Lower lobe of right lung (tissue), 2 donors: ENCODE measurements around the gene ALCAM. TPM values are rescaled to one million over a fixed set of nuclear protein-coding genes. Genes with fewer than 3 reads are reported as not detected.

Experiments used
- ATAC-seq, 2 donors: fragments of 200-7000 bp; cut with Tn5 transposase; one replicate each; pipeline ENCODE4 v1.9.1; 2020 to 2022; ENCODE audit warnings: mild to moderate bottlenecking in 2 of 2, moderate library complexity in 2 of 2
- DNase-seq: peaks from one replicate; pipeline ENCODE4 v3.0.0-alpha.2; 2020
- H3K27ac ChIP-seq: fragments of 200-600 bp; one replicate; pipeline ENCODE4 v1.8.0; 2022
- H3K27me3 ChIP-seq: fragments of 200-600 bp; one replicate; pipeline ENCODE4 v1.8.0; 2022; ENCODE audit warnings: low read depth
- H3K36me3 ChIP-seq: fragments of 200-600 bp; one replicate; pipeline ENCODE4 v1.8.0; 2022; ENCODE audit warnings: mild to moderate bottlenecking
- H3K4me1 ChIP-seq: fragments of 200-600 bp; one replicate; pipeline ENCODE4 v1.8.0; 2022
- H3K4me3 ChIP-seq: fragments of 200-600 bp; one replicate; pipeline ENCODE4 v1.8.0; 2022; ENCODE audit warnings: mild to moderate bottlenecking
- H3K9me3 ChIP-seq: fragments of 200-600 bp; one replicate; pipeline ENCODE4 v1.8.0; 2022
- intact Hi-C: fragments of 100-400 bp; cut with DNase I; formaldehyde crosslinking; loops from one replicate; pipeline ENCODE4 v1.11.0; 2022
- total RNA-seq: library from RNA; stranded (reverse); fragmentation: NEBNext Ultra II Directional; extraction: Animal tissue kit (Norgen Biotek cat#: 25700); gene quantifications from one replicate; pipeline ENCODE4 v1.2.1, GENCODE V29; 2021
- TF ChIP-seq, protein P1 (sequence below): fragments of 200-600 bp; IDR thresholded peaks from one replicate; pipeline ENCODE4 v1.8.0; 2022; ENCODE audit warnings: antibody characterized with exemption, mild to moderate bottlenecking
- donor health status: DM: no; HTN: yes; CAD: no; lungs with severe emphysema.

The ALCAM gene
- total RNA-seq, 1 donor from 2014 or later, result 174 TPM

DNA sequence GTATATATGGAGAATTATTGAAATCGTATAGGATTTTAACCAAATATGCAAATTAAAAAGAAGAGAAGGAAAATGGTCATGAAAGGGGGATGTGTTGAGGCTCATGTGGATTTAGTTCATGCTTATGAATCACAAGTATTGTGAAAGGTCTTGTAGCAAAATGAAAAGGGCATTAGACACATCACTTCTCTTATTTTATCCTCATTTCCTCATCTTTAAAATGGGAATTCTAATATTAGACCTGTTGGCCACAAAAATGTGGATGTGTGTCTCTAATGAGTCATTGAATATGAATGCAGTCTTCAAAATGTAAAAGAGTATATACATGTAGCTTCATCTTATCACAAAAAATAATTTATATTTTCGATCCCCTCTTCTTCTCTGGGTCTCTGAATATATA, 14.9 kb upstream of the ALCAM start:
- intact Hi-C loops, result no loop called here

DNA sequence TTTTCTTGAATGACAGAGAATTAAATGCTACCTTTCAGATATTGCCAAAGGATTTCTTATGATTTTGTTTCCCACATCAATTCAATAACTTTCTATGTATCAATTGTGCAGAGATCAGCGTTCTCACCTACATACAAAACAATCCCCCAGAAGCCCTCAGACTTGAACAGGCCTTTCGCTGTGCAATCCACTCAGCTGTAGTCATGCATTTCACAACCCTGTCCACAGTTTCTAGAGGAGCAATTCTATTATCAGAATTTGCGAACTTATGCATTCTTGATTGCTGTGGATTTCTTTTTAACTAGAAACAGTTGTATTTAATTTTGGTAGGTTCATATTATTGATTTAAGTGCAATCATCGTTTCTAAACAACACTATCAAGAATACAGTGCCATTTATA, 13.7 kb upstream of the ALCAM start:
- no peak for DNase-seq
- intact Hi-C loops, result no loop called here
- TF ChIP-seq, protein P1, sequence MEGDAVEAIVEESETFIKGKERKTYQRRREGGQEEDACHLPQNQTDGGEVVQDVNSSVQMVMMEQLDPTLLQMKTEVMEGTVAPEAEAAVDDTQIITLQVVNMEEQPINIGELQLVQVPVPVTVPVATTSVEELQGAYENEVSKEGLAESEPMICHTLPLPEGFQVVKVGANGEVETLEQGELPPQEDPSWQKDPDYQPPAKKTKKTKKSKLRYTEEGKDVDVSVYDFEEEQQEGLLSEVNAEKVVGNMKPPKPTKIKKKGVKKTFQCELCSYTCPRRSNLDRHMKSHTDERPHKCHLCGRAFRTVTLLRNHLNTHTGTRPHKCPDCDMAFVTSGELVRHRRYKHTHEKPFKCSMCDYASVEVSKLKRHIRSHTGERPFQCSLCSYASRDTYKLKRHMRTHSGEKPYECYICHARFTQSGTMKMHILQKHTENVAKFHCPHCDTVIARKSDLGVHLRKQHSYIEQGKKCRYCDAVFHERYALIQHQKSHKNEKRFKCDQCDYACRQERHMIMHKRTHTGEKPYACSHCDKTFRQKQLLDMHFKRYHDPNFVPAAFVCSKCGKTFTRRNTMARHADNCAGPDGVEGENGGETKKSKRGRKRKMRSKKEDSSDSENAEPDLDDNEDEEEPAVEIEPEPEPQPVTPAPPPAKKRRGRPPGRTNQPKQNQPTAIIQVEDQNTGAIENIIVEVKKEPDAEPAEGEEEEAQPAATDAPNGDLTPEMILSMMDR, result no peak
- Histone ChIP-seq H3K9me3 (no peaks in the 10 kb centered on the region), H3K27ac (no peak overlapping the region), H3K4me1 (no peaks in the 10 kb centered on the region), H3K4me3 (no peak overlapping the region), H3K36me3 (no peaks in the 10 kb centered on the region), H3K27me3 (peaks cover 7% of the 10 kb centered on the region)
- ATAC-seq, result peak in 1 of 2 donors; percentile 49

More for the DNA sequence above, 14.9 kb upstream of the ALCAM start:
- peak; percentile 23 to 50 for ATAC-seq
- no peaks in the 10 kb centered on the region for H3K9me3 ChIP-seq
- no peak for DNase-seq
- no peak overlapping the region for H3K4me3 ChIP-seq
- H3K27ac ChIP-seq, result no peak overlapping the region
- TF ChIP-seq, protein P1, result no peak
- no peaks in the 10 kb centered on the region for H3K36me3 ChIP-seq
- H3K4me1 ChIP-seq, result no peaks in the 10 kb centered on the region
- H3K27me3 ChIP-seq, result peaks cover 7% of the 10 kb centered on the region

DNA sequence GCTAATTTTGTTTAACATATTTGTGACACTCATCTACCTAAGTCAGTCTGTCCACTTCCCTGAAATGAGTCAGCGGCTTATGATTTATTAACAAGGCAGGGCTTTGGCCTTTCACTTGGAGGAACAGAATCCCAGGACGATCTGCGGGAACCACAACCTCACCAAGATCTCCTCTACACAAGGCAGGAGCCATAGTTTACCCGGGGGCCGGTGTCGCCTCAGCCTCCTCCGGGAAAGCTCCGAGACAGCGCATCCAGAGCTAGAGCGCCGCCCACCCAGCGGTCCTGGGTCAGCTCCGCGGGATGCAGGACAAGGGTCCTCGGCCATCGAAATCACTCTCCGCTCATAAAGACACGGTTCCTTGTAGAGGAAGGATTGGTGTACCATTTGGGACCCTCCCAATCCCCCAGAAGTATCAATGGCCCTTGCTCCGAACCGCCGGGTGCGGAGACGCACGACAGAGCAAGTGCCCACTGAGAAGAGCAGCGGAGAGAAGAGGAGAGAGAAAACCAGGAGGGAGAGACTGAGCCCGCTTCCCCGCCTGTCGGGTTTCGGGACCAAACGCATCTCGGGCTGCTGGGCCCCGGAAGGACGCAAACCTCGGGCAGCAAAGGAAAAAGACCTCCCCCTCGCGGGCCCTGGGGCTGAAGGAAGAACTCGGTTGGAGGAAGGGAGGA, 13.1 kb upstream of the ALCAM start:
- intact Hi-C loops, result no loop called here
- H3K27ac ChIP-seq, result peak overlapping the region; percentile 75

DNA sequence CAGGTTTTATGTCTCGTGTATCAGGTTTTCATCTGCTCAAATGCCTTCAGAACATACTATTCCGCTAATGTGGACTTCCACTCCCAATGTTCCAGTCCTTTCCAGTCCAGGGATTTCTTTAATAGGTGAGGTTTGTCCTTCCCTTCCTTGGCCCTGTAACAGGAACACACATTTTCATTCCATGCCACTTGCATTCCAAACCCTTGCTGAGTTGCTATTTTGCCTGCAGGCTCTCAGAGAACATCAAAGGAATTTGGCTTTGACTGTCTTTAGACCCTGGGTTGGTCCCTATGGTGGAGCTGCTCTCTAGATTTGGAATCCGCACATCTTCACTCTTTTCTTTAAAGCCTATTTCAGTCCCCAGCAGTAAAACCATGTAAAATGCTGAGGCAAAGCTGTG, 12.3 kb upstream of the ALCAM start:
- no peaks in the 10 kb centered on the region for H3K9me3 ChIP-seq
- ATAC-seq (peak in 1 of 2 donors; percentile 5), DNase-seq (no peak)
- intact Hi-C loops, result no loop called here
- H3K36me3 ChIP-seq, result no peaks in the 10 kb centered on the region
- H3K27ac ChIP-seq, result peak overlapping the region; percentile 75
- TF ChIP-seq, protein P1, result no peak
- peaks cover 7% of the 10 kb centered on the region for H3K27me3 ChIP-seq
- H3K4me1 ChIP-seq, result no peaks in the 10 kb centered on the region
- peak overlapping the region; percentile 41 for H3K4me3 ChIP-seq

More for the DNA sequence above, 13.1 kb upstream of the ALCAM start:
- Histone ChIP-seq H3K4me1 (no peaks in the 10 kb centered on the region), H3K9me3 (no peaks in the 10 kb centered on the region), H3K36me3 (no peaks in the 10 kb centered on the region), H3K4me3 (peak overlapping the region; percentile 41), H3K27me3 (peaks cover 7% of the 10 kb centered on the region)
- peak; percentile 62 for DNase-seq
- TF ChIP-seq, protein P1, result no peak
- peak; percentile 52 to 68 for ATAC-seq

DNA sequence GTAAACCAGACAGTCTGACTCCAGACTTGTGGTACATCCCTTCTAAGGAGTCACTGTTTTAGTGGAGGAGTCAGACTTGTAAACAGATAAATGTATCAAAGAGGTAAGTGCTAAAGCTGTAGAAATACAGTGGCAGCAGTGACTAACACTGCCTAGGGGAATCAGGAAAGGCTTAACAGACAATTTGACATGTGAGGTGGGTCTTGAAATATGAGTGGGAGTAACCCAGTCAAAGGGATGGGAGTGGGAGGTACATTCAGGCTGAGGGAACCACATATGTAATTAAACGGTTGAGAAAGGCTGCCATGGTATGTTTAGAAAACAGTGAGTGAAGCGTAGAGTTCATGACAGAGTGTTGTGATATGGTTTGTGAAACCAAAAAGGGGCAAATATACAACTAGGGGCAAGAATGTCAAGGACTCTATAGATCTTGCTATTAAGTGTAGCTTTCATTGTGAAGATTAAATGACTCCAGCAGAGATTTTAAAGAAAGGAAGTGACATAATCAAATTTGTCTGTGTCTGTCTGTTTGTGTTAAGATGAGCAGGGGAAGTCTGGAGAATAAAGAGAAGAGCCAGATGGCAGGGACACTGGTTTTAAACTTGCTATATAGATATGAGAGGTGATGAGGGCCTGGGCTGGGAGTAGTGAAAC, 11.2 kb upstream of the ALCAM start:
- TF ChIP-seq, protein P1, result no peak
- peak; percentile 4 to 31 for ATAC-seq
- DNase-seq, result no peak
- H3K36me3 ChIP-seq, result no peaks in the 10 kb centered on the region
- H3K9me3 ChIP-seq, result no peaks in the 10 kb centered on the region
- H3K4me1 ChIP-seq, result no peaks in the 10 kb centered on the region
- H3K4me3 ChIP-seq, result no peak overlapping the region
- intact Hi-C loops, result no loop called here
- peaks cover 7% of the 10 kb centered on the region for H3K27me3 ChIP-seq
- no peak overlapping the region for H3K27ac ChIP-seq
